Right lung (tissue), 5 donors: Measurements from ENCODE around the gene NUAK2. TPM values are rescaled to one million over a fixed set of nuclear protein-coding genes. Genes with fewer than 3 reads are reported as not detected.

Experiments
- DNase-seq, 2 donors: peaks; one replicate each; pipeline ENCODE4 v3.0.0-alpha.2; 2013
- polyA plus RNA-seq, 5 donors: library from polyadenylated mRNA; unstranded; fragments of 120-200 nt; gene quantifications; one replicate each; pipeline versions ENCODE4 v1.2.1 to v1.2.3, GENCODE V29; 2013; ENCODE audit warnings: inconsistent platforms in 1 of 5, low replicate concordance in 1 of 5; ENCODE audit not compliant: insufficient read length in 5 of 5, insufficient read depth in 1 of 5

Gene NUAK2
- polyA plus RNA-seq, 5 donors = 6.0 to 10.5 (median 7.9) TPM

- DNase-seq = no peak
Measured at GRCh38 chr1:205257735-205258134, 63.8 kb downstream of the NUAK2 start.

DNA sequence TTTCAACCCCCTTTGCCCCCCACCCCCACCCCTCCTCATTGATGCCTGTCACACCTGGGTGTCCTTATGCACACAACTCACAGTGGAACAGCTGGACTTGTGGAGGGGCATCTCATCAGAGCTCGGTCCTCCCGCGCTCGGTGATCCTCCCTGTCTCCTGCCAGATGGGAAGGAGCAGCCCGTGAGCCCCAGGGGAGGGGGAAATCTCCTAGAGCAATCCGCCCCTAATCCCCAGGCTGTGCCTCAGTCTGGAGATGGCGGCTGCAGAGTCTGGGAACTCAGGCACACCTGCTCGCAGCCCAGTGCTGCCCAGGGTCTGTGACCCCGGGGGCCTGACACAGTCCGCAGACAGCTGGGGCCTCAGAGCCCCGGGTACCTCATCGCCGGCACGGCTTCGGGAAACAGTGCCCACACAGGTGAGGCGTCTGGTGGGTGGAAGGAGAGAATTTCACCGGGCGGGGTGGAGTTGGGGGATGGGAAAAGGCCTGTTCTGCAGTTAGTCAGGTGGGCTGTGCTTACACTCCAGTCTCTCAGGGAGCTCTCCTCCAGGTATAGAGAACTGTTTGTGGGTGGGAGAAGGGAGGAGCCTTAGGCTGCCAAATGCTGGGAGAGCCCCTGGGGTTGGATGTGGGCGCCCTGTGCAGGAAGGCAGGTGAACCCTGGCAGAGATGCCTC is 64.5 kb downstream of the NUAK2 start:
- DNase-seq = no peak

GRCh38 chr1:205255941-205256780 is 65.4 kb downstream of the NUAK2 start:
- peak; percentile 81 to 86 for DNase-seq

Other genes starting within 250 kb of the NUAK2 start
- gene TMEM81, start 237.3 kb downstream of the NUAK2 start, polyA plus RNA-seq = 1 to 10 TPM; 3.5 to 5.1 (median 4.1) TPM
- gene RBBP5, start 199.8 kb downstream of the NUAK2 start, polyA plus RNA-seq = 10 to 100 TPM; 15.6 to 21.5 (median 18.8) TPM
- gene DSTYK, start 110.0 kb downstream of the NUAK2 start, polyA plus RNA-seq = 10 to 100 TPM; 13.2 to 18.2 (median 16.1) TPM
- 10 to 100 TPM in 4 of 5 donors, 1 to 10 TPM in 1; 7.8 to 21.5 (median 12.3) TPM for gene TMCC2, start 93.8 kb downstream of the NUAK2 start, polyA plus RNA-seq
- gene KLHDC8A, start 35.2 kb upstream of the NUAK2 start, polyA plus RNA-seq = 1 to 10 TPM in 1 of 5 donors, under 1 TPM in 4; 0.56 to 1.3 (median 0.77) TPM
- gene LEMD1, start 100.3 kb upstream of the NUAK2 start, polyA plus RNA-seq = 1 to 10 TPM; 1.8 to 4.5 (median 3.8) TPM
- gene BLACAT1, start 134.3 kb upstream of the NUAK2 start, polyA plus RNA-seq = 1 to 10 TPM; 3.3 to 6.3 (median 4.5) TPM
- gene CDK18, start 182.9 kb upstream of the NUAK2 start, polyA plus RNA-seq = 10 to 100 TPM; 16.2 to 27.8 (median 20.6) TPM